Cardiac fibroblast (primary cell): ENCODE results near the gene CCRL2.

Experiments
- DNase-seq, 2 donors: peaks; one replicate each; pipeline versions ENCODE4 v3.0.0 to v3.0.0-alpha.2; 2010; ENCODE audit warnings: low read depth in 2 of 2
- H3K4me3 ChIP-seq, 2 donors: replicated peaks in 1 of 2; 1 replicate in 1 of 2; 2 replicates in 1 of 2; pipeline ENCODE4 v1.5.1; 2011; ENCODE audit warnings: low read depth in 2 of 2, low read length in 2 of 2, mild to moderate bottlenecking in 2 of 2, moderate library complexity in 1 of 2
- TF ChIP-seq, protein P1 (sequence below): IDR thresholded peaks from one replicate; pipeline ENCODE4 v1.5.1; 2011; ENCODE audit warnings: low read depth, mild to moderate bottlenecking, low read length, inconsistent platforms

The CCRL2 gene

GRCh38 chr3:46413951-46414350 is 6.9 kb downstream of the CCRL2 start:
- TF ChIP-seq, protein P1, sequence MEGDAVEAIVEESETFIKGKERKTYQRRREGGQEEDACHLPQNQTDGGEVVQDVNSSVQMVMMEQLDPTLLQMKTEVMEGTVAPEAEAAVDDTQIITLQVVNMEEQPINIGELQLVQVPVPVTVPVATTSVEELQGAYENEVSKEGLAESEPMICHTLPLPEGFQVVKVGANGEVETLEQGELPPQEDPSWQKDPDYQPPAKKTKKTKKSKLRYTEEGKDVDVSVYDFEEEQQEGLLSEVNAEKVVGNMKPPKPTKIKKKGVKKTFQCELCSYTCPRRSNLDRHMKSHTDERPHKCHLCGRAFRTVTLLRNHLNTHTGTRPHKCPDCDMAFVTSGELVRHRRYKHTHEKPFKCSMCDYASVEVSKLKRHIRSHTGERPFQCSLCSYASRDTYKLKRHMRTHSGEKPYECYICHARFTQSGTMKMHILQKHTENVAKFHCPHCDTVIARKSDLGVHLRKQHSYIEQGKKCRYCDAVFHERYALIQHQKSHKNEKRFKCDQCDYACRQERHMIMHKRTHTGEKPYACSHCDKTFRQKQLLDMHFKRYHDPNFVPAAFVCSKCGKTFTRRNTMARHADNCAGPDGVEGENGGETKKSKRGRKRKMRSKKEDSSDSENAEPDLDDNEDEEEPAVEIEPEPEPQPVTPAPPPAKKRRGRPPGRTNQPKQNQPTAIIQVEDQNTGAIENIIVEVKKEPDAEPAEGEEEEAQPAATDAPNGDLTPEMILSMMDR = no peak
- H3K4me3 ChIP-seq = no peak overlapping the region
- DNase-seq = no peak

DNA sequence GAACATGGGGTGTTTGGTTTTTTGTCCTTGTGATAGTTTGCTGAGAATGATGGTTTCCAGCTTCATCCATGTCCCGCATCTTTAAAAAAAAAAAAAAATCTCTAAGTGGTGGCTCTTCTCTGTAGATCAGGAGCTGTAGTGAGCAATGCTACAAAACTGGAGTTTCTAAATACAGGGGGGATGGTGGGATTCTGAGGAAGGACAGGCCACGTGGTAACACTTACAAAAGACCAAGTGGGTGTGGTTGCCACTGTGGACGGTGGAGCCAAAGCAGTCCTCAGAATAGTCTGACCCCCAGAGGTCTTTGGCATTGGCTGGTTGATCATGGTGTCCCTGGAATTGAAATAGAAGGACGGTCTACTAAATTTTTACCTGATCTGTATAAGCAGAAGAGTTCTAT is 7.7 kb downstream of the CCRL2 start:
- H3K4me3 ChIP-seq = no peak overlapping the region
- no peak for DNase-seq
- TF ChIP-seq, protein P1 = no peak

DNA sequence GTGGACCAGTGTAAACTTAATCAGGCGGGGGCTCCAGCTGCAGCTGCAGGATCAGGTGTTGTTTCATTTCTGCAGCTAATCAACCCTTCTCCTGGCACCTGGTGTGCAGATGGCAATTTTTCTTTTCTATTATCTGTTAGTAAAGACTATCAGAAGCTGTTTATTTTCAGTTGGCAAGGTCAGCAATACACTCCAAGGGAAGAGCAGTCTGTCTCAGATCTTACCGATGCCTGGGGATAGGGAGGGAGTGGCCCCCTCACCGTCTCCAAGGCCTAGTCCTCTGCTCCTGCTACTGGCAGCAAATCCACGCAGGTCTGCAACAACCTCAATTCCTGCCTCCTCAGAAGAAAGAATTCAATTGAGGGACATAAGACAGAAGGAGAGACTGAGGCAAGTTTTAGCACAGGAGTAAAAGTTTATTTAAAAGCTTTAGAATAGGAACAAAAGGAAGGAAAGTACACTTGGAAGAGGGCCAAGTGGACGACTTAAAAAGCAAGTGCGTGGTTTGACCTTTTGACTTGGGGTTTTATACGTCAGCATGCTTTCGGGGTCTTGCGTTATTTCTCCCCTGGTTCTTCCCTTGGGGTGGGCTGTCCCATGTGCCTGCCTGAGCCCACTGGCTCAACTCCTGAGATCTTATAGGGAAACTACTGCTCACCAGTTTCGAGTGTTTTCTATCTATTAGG is 9.2 kb downstream of the CCRL2 start:
- TF ChIP-seq, protein P1 = no peak
- no peak for DNase-seq
- H3K4me3 ChIP-seq = no peak overlapping the region

DNA sequence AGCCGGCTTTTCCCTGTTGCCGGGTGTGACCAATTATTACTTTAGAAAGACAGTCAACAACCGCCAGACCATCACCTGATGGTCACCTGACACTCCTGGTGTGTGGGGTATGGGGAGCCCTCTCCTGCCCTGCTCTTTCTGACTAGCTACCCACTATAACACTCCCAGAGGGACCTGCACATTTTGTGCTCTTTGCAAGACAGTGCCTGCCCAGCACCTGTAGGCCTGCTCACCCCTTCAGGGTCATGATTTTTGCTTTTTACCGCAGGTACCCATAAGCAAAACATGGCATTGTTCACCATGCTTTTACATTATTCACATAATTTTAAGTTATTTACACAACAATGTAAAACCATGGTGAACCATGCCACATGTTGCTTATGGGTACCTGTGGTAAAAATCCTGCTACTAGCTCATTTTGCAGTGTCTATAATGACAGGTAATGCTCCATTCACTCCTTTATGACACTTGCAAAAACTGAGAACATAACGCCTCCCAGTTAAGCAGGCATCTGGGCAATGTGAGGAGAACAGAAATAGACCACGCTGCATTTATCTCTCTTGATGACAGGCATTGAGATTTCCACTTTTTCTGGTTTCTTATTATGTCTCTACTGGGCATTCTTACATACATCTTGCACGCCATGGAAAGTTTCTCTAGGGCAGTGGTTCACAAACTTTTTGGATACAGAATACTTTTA is 9.9 kb downstream of the CCRL2 start:
- no peak for DNase-seq
- TF ChIP-seq, protein P1 = no peak
- H3K4me3 ChIP-seq = no peak overlapping the region

DNA sequence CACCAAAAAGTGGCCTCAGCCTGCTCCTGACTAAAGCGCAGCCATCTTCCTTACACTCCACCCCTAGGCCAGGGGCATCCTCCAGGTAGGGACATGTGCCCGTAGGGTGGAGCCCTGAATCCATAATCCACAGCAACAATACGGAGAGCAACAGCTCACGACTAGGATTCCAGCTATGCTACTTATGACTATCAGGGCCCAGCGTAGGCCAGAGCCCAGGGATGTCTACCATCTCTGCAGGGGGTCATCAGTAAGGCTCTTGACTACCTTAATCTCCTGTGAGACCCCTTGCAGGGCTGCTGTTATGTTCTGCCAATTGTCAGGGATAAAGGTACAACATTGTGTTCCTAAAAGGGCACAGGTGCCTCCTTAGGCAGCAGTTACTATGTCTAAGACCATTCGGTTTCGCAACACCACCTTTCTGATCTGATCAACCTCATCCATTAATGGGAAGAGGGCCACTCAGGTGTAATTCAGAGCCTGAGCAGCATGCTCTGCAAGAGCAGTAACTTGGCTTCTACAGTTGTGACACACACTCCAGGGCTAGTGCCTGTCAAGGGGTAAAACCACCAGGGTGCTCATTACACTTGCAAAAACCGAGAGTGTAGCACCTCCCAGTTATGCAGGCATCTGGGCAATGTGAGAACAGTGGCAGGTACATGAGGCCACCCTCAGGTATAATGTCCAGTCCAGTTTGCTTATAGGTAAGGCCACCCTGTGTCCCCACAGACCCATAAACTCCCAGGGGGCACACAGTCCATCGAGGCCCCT is 11.0 kb downstream of the CCRL2 start:
- H3K4me3 ChIP-seq = no peak overlapping the region
- no peak for DNase-seq
- TF ChIP-seq, protein P1 = no peak

GRCh38 chr3:46419816-46420215 is 12.8 kb downstream of the CCRL2 start:
- TF ChIP-seq, protein P1 = no peak
- no peak for DNase-seq

More at GRCh38 chr3:46419816-46420215, 12.8 kb downstream of the CCRL2 start:
- no peak overlapping the region for H3K4me3 ChIP-seq
